ENCODE results near the gene KCNMA1.

Gene KCNMA1

GRCh38 chr10:77514870-77515269, 122.7 kb downstream of the KCNMA1 start:
- no peak for DNase-seq (ENCODE audit: low read depth)
- H3K4me3 ChIP-seq (ENCODE audit: low read depth, low read length): no peak overlapping the region
- no peak for TF ChIP-seq CTCF (IDR thresholded peaks at IDR 0.05; ENCODE audit: control insufficient read depth, extremely low read depth, insufficient read depth)

- no peak overlapping the region for H3K4me3 ChIP-seq (ENCODE audit: low read depth, low read length)
- no peak for TF ChIP-seq CTCF (IDR thresholded peaks at IDR 0.05; ENCODE audit: control insufficient read depth, extremely low read depth, insufficient read depth)
- no peak for DNase-seq (ENCODE audit: low read depth)
These were observed 123.8 kb downstream of the KCNMA1 start for GRCh38 chr10:77513781-77514331.

GRCh38 chr10:77513220-77513619, 124.4 kb downstream of the KCNMA1 start:
- no peak for TF ChIP-seq CTCF (IDR thresholded peaks at IDR 0.05; ENCODE audit: control insufficient read depth, extremely low read depth, insufficient read depth)
- H3K4me3 ChIP-seq (ENCODE audit: low read depth, low read length): no peak overlapping the region
- DNase-seq (ENCODE audit: low read depth): no peak

- no peak for DNase-seq (ENCODE audit: low read depth)
- H3K4me3 ChIP-seq (ENCODE audit: low read depth, low read length): no peak overlapping the region
- TF ChIP-seq CTCF (IDR thresholded peaks at IDR 0.05; ENCODE audit: control insufficient read depth, extremely low read depth, insufficient read depth): no peak
These were observed 125.4 kb downstream of the KCNMA1 start for GRCh38 chr10:77512219-77512578.

- DNase-seq (ENCODE audit: low read depth): no peak
- no peak for TF ChIP-seq CTCF (IDR thresholded peaks at IDR 0.05; ENCODE audit: control insufficient read depth, extremely low read depth, insufficient read depth)
- no peak overlapping the region for H3K4me3 ChIP-seq (ENCODE audit: low read depth, low read length)
These were observed 126.0 kb downstream of the KCNMA1 start for GRCh38 chr10:77511498-77512218.

- no peak for DNase-seq (ENCODE audit: low read depth)
- H3K4me3 ChIP-seq (ENCODE audit: low read depth, low read length): no peak overlapping the region
- no peak for TF ChIP-seq CTCF (IDR thresholded peaks at IDR 0.05; ENCODE audit: control insufficient read depth, extremely low read depth, insufficient read depth)
These were observed 126.9 kb downstream of the KCNMA1 start for GRCh38 chr10:77510695-77511094.

GRCh38 chr10:77510294-77510693, 127.3 kb downstream of the KCNMA1 start:
- no peak for DNase-seq (ENCODE audit: low read depth)

More at GRCh38 chr10:77510294-77510693, 127.3 kb downstream of the KCNMA1 start:
- H3K4me3 ChIP-seq (ENCODE audit: low read depth, low read length): no peak overlapping the region
- no peak for TF ChIP-seq CTCF (IDR thresholded peaks at IDR 0.05; ENCODE audit: control insufficient read depth, extremely low read depth, insufficient read depth)

Data from LNCaP clone FGC (cell line).